NCI-H226 (cell line): ENCODE results near the gene KCNIP1.
A peak's percentile ranks its signal among the peaks of the same experiment; 100 is the strongest.

Experiments used
- DNase-seq: peaks from one replicate; pipeline ENCODE4 v3.0.0-alpha.2; 2015

Gene KCNIP1

DNA sequence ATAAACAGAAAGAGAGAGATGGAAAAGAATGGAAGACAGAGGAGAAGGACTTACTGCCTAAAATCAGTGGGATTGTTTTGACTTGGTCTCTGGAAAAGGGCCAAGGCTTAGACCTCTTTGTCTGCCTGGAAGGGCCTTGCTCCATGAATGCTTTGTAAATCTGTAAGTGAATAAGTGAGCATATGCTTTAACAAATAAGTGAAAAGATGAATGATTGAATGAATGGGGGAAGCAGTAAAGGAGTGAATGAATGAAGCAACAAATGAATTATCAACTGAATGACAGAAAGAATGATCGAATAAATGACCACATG is 5.5 kb downstream of the KCNIP1 start:
- DNase-seq = no peak

DNA sequence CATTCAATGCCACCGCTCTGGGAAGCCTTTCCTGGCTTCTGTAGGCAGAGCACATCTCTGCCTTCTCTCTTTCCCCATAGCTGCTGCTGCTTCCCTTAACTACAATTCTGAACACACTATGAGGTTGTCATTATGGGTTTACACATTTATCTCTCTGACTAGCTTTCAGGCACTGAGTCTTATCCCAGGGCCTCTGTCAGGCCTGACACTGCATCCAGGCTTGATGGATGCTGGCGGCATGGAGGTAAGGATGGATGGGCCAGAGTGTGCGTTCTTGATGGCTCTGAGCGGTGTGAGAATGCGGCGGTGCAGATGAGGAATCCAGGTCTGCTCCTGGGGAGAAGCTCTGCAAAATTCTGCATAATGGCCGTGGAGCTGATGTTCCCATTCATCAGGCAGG is 6.3 kb downstream of the KCNIP1 start:
- no peak for DNase-seq

GRCh38 chr5:170510559-170510958 is 6.7 kb downstream of the KCNIP1 start:
- DNase-seq = no peak

DNA sequence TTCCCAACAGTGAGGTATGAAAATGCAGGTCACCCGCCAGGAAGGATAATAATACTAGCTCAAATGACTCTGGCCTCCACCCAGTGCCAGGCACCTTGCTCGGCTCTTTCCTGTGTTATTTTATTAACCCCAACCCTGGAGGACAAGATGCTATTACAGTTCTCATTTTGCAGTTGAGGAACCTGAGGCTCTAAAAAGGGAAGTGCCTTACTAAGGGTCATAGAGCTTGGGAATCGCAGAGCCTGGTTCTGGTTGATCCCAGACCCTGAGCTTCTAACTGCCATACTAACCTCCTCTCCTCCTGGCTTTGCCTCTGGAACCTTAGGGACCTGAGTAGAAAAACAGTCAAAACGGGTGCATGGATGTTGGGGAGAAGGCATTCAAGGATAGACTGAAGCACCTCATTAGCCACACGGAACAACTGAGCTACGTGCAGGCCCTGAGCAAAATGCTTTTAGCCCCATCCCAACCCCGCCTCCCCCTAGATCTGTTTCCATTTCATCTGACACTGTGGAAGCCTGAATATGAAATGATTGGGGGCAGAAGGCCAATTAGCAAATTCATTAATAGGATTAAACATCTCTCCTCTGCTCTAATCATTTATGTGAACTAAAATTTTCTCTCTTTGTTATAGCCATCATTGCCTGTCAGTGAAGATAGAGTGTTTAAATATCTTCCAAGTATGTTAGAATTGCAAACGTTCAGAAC is 7.9 kb downstream of the KCNIP1 start:
- DNase-seq = no peak

GRCh38 chr5:170513856-170514525 is 10.2 kb downstream of the KCNIP1 start:
- no peak for DNase-seq

- DNase-seq = no peak
Observed at GRCh38 chr5:170517411-170517810, 13.6 kb downstream of the KCNIP1 start.

- DNase-seq = no peak
Observed at GRCh38 chr5:170518277-170518676, 14.5 kb downstream of the KCNIP1 start.

DNA sequence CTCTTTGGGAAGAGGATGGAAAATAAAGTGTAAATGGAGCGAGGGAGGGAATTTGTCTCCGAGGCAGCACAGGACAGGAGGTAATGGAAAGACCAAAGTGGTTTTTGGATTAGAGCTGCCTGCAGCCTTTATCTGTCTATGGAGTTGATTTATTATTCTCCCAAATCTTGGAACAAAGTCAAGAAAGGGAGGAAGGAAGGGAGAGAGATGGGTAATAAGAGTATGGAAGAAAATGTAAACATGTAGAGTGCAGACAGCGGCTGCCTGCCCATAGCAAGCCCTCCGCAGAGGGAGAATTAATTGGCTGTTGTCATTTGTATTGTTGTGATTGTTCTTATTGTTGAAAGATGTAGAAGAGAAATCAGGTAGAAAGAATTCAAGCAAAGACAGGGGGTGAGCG is 15.7 kb downstream of the KCNIP1 start:
- no peak for DNase-seq

DNA sequence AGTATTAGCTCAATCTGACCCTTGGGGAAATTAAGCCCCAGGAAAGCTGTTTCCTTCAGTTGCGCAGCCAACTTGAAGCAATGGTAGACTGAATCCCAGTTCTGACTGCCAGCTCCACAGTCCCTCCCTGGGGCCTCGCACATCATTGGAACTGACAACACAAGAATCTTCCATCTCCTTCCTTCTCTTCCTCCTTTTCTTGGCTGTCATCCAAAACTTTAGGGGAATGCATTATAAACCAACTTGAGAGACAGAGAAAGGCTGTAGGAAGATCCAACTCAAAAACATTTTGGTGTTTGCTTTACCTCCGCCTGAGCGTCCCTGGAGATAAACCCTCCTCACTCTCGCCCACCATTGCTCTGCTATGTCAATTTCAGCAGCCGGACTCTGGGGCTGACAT is 16.6 kb downstream of the KCNIP1 start:
- DNase-seq = no peak

- peak; percentile 71 for DNase-seq
Observed at GRCh38 chr5:170522211-170523141, 18.7 kb downstream of the KCNIP1 start.

DNA sequence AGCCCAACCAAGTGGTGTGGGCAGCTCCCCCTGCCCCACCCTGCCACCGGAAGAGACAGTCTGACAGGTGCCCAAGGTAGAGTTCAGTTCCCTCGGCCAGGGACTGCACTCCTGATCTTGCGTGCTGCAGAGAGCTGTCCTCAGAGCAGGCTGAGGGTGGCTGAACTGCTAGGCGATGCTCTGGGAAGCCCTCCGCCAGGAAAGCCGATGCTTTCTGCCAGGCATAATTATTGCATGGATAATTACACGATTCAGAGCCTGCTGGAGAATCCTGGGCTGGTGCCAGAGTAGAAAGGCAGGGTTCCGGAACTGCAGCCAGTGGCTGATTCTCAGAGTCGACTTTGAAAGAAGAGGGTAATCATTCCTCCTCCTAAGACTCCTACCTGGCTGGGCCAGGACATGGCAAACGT is 19.3 kb downstream of the KCNIP1 start:
- DNase-seq = no peak

GRCh38 chr5:170523830-170524229 is 20.0 kb downstream of the KCNIP1 start:
- DNase-seq = no peak

GRCh38 chr5:170524576-170524975 is 20.8 kb downstream of the KCNIP1 start:
- no peak for DNase-seq

- DNase-seq = no peak
Observed at GRCh38 chr5:170525470-170526211, 21.8 kb downstream of the KCNIP1 start.

DNA sequence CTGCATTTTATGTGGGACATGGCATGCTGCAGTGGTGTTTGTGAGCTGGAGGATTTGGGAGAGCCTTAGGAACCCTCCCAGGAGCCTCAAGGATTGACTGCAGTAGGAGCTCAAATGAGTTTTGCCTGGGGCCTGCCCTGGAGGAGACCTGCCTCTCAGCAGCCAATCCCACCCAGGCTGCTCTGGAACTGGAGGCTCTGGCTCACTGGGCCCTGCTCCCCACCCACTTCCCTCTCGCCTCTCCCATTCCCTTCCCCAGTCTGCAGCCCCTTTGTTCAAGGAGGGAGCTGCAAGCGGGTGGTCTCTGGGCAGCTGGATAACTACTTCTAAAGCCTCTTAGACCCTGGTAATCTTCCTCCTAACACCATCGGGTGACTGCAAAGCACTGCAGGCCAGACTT is 24.2 kb downstream of the KCNIP1 start:
- no peak for DNase-seq

DNA sequence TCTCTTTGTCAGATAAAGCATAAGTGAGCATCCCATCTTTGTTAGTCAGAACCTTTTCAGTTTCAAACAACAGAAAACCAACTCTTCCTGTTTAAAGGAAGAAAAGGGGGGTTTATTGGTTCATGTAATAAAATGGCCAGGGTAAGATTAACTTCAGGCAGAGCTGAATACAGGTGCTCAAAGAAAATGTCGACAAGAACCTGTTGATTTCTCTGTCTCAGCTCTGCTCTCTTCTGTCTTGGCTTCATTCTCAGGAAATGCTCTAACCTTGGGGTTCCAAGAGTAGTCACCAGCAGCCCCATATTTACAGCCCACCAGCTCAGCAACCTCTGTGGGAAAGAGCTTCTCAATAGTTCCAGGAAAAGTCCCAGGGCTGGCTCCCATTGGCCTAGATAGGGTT is 25.2 kb downstream of the KCNIP1 start:
- no peak for DNase-seq

- no peak for DNase-seq
Observed at GRCh38 chr5:170532935-170533334, 29.1 kb downstream of the KCNIP1 start.

DNA sequence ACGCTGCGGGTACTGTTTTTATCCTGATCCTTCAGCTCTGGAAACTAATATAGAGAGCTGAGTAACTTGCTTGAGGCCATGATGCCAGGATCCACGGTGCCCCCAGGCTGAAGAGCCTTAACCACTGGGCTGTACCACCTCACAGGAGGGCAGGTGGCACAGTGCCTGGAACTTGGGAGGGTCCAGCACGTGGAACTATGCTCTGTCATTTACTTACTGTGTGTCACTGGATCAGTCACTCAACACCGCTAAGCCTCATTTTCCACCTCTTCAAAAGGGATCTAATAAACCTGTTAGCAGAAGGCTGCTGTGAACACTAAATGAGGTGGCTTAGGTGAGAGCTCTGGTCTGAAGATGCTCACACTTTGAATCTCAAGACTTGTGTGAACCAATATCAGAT is 29.6 kb downstream of the KCNIP1 start:
- no peak for DNase-seq

- no peak for DNase-seq
Observed at GRCh38 chr5:170534177-170534576, 30.4 kb downstream of the KCNIP1 start.

DNA sequence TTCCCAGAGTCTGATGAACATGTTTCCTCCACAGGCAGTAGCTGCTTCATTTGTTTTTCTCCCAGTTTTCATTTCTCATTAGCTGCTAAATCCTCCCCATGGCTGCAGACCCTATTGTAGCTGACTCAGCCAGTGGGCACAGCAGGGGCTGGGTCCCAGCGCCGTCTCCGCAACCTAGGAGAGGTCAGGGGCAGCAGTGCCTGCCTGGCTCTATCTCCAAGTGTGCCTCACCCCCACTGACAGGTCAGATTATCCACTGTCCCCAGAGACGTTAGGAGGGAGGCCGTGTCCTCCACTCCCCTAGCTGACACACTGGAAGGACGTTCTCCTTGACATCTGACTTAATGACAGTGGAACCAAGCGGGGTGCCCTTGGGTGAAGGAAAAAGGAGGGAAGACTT is 31.1 kb downstream of the KCNIP1 start:
- DNase-seq = no peak

- DNase-seq = no peak
Observed at GRCh38 chr5:170536525-170536924, 32.7 kb downstream of the KCNIP1 start.

DNA sequence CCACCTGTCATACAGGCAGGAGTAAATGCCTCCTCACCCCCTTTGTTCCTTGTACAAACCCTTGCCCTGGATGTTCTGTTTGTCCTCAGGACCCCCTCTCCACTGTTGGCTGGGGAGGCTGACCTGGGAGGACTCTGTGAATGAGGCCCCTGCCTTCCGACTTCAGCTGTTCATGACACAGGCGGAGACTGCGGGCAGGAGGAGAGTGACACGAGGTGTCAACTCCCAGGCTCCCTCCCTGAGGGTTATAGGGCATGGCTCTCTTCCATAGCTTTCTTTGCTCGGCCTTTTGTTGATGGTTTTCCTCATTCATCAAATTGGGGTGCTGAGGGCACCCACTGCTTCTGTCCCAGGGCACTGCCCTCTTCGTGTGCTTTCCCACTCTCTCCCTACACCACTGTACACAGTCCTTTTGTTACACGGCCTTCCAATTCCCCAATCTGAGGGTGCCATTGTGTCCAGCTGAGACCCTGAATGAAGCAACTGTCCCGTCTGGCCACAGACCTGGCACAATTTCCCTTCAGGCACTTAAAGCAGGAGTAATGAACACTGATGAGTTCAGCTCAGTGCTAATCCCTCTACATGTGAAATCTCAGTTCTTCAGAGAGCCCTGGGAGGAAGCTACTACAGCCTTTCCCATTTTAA is 33.8 kb downstream of the KCNIP1 start:
- no peak for DNase-seq

DNA sequence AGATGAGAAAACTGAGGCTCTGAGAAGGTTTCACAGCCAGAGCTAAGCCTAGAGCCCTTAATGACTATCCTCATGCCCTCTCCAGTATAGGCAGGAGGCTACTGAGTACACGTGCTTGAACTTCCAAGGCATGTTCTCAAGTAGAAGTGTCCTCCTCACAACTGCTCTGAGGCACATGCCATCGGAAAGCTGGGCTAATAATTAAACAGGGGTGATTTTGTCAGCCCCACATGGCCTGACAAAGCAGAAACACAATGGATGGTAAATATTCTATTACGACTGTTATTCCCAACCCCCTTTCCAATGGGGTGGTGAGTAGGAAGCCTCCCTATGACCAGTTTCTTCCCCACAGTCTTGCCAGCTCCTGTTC is 34.3 kb downstream of the KCNIP1 start:
- DNase-seq = no peak
